Activated T-helper 9 cell treated with anti-CD3 and anti-CD28 coated beads, Interleukin-2, amount 50 U/mL, for 16 hours (primary cell): ENCODE results near the gene TMEFF1.
"Not testable (repeated sequence)": the region's sequence is repeated elsewhere in the genome, so short reads cannot be mapped to it uniquely, and the experiment has no call there.

Source experiments
- DNase-seq: peaks from one replicate; pipeline ENCODE4 v3.0.0-alpha.2; 2020; ENCODE audit warnings: low read depth

Gene TMEFF1, protein sequence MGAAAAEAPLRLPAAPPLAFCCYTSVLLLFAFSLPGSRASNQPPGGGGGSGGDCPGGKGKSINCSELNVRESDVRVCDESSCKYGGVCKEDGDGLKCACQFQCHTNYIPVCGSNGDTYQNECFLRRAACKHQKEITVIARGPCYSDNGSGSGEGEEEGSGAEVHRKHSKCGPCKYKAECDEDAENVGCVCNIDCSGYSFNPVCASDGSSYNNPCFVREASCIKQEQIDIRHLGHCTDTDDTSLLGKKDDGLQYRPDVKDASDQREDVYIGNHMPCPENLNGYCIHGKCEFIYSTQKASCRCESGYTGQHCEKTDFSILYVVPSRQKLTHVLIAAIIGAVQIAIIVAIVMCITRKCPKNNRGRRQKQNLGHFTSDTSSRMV

DNA sequence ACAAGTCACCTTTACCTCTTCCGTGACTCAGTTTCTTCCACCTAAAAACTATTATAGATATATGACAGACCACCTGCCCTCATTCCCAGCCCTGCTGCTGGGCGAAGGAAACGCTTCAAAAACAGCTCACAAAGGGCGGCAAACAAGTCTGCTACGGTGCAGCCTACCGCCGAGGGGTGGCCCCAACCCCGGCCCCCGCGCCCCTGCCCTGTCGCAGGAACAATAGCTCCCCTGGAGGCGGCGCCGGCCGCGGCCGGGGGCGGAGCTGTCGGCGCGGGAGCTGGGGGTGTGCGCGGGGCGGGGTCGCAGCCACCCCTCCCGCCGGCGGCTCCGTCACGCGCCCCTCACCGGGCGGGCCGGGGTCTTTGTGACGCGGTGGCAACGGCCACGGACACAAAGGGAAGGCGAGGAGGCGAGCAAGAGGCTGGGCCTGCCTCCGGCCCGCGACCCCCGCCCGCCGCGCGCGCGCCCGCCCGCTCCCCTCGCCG is at the start of gene TMEFF1:
TSS of gene TMEFF1 (plus strand) at position 362 of the 488 bp plus-strand sequence. CDS start 396 bp downstream, outside the sequence.
- DNase-seq = peak; percentile 19

GRCh38 chr9:100425758-100426157 is 47.2 kb upstream of the TMEFF1 start:
- no peak for DNase-seq

GRCh38 chr9:100426189-100426529 is 46.8 kb upstream of the TMEFF1 start:
- DNase-seq = no peak

DNA sequence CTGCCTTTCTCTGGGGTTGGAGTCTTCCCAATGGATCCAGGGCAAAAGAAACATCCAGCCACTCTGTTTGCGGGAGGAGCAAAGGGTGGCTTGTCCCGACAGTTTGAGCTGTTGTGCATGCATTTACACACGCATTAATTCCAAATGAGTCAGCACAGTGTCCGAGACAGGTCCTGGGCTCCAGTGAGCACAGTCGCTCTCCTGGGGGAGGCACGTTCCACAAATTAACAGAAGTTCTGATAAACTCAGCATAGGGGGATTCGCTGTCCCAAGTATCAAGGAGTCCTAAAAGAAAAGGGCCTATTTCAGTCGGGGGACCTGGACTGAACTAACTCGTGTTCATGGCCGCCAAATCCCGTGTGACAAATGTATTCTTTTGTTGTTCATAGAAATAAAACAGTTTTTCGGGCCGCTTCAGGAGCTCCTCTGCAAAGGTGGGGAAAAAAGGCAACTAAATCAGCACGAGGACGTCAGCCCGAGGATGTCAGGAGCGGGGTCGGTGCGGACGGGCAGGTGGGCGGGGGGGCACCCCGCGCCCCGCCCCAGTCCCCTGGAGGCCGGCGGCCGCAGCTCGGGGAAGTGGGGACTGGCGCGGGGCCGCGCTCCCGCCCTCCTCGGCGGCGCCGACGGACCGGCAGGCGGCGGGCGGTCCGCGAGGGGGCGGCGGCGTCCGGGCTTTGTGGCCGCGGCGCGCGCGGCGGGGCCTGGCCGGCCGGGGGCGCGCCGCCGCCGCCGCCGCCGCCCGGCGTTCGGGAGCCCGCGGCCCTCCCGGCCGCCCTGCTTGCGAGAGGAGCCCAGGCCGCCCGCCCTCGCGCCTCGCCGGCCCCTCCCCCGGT is 46.2 kb upstream of the TMEFF1 start, which contains the start of gene MSANTD3:
TSS of gene MSANTD3 (plus strand) at position 614 of the 836 bp plus-strand sequence. CDS start 14,796 bp downstream, outside the sequence.
- DNase-seq = peak; percentile 44

GRCh38 chr9:100427366-100428263 is 45.3 kb upstream of the TMEFF1 start:
- DNase-seq = peak; percentile 5

GRCh38 chr9:100428871-100429654 is 43.9 kb upstream of the TMEFF1 start:
- no peak for DNase-seq

DNA sequence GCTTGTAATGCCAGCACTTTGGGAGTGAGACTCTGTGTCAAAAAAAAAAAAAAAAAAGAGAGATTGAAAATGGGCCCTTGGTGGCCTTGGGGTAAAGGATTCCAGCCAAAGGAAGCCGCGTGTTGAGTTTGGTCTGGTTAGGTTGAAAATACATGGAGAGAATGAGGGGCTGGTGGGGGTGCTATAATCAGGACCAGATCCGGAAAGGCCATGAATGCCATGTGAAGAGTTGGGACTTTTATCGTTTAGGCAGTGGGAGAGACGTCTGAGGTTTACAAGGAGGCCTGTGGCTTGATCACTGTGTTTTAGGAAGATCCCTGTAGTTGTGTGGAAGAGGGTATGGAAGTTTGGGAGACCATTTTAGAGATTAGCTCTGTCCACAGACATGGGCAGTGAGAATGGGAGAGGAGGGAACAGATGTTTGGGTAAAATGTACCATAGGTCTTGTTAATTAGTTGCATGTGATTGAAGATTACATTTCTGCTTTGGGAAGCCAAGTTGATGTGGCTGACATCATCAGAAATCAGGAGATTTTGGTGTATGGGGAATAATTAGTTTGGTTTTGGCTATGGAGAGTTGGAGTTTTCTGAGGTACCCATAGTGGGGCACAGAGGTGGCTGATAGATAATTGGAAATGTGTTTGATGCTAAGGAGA is 42.5 kb upstream of the TMEFF1 start:
- no peak for DNase-seq

DNA sequence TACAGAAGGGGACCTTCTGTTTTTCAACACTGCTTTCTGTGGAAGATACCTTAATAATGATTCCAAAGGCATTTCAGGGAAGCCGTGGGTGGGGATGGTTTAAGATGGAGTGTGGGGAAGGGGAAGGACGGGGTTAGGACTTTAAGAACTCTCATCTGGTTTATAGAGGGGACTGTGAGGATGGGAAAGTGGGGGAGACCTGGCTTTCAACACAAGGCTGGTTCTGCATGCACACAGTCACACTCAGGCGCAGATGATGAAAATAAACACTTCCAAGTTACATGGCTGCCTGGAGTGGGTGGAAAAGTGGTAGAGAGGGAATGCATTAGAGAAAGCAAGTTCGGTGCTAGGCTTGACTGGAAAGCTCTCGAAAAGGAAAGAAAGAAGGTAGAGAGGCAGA is 41.1 kb upstream of the TMEFF1 start:
- DNase-seq = no peak

GRCh38 chr9:100432736-100433135 is 40.2 kb upstream of the TMEFF1 start:
- no peak for DNase-seq

- DNase-seq = no peak
Measured at GRCh38 chr9:100436571-100436970, 36.4 kb upstream of the TMEFF1 start.

DNA sequence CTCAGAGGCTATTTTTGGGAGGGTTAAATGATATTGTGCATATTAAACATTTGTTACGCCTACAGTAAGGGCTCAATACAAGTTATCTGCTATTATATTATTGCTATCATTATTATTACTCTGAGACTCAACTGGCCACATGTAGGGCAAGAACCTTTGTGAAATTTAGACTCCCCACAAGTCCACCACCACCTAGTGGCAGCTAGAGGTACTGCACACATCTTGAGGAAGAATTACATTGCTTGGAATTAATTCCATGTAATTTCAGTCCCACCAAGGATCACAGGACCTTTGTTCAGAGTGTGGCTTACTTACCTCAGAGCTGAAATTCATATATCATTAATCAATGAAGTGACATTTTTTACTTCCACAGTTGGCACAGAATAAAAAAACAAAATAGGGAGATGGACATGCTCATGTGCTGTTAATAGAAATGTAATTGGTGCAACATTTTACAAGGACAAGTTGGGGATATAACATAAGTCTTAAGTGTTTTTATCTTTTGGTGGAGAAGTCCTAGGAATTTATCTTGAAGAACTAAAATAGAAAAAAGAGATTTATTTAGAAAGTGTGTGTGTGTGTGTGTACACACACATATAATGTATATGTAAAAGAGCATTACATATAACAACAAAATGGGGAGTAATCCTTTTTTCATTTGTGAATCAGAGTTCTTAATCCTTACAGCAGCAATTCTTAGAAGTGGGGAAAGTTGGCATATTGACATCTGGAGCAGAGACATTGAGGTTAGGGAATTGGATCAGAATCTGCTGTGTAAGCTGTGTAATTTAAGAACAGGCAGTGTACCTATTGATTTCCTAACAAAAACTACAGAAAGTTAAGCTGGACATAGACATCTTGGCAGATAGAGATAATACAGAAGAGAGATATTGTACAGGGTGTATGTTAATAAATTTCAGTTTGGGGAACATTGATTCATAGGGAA is 34.8 kb upstream of the TMEFF1 start:
- peak; percentile 44 for DNase-seq

DNA sequence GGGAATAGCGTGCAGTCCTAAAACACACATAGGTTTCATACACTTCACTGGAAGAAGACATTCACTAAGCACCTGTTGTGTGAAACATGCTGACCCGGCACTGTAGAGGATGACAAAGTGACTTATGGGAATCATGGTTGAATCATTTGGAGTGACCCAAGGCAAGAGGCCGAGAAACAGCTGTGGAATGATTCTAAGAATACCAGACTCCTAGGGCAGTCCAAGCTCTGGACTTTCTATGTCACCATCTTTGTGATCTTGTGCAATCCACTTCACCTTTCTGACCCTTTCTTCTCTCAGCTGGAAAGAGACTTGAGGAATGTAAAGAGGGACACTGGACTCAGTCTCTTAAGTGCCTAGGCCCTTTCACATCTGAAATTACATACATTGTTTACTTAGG is 32.9 kb upstream of the TMEFF1 start:
- DNase-seq = no peak

DNA sequence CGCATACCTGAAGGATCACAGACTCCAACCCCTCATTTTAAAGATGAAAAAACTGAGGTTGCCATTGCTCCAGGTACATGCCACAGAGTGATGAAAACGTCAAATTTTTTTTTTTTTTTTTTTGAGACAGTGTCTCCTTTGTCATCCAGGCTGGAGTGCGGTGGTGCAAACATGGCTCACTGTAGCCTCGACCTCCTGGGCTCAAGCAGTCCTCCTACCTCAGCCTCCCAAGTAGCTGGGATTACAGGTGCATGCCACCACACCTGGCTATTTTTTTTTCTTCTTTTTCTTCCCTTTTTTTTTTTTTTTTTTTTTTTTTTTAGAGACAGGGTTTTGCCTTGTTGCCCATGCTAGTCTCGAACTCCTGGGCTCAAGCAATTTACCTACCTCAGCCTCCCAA is 32.5 kb upstream of the TMEFF1 start:
- not testable (repeated sequence) for DNase-seq

DNA sequence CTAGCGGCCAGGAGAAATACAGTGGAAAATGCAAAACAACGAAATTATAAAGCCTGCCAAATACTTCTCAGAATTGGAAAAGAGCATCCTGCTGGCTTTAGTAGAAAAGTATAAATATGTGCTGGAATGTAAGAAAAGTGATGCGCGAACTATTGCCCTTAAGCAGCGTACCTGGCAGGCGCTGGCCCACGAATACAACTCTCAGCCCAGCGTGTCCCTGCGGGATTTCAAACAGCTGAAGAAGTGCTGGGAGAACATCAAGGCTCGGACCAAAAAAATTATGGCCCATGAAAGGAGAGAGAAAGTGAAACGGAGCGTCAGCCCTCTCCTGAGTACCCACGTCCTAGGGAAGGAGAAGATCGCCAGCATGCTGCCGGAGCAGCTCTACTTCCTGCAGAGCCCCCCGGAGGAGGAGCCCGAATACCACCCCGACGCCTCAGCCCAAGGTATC is 31.0 kb upstream of the TMEFF1 start:
- no peak for DNase-seq

- no peak for DNase-seq
Measured at GRCh38 chr9:100443781-100444768, 28.9 kb upstream of the TMEFF1 start.

- no peak for DNase-seq
Measured at GRCh38 chr9:100445161-100445902, 27.6 kb upstream of the TMEFF1 start.

DNA sequence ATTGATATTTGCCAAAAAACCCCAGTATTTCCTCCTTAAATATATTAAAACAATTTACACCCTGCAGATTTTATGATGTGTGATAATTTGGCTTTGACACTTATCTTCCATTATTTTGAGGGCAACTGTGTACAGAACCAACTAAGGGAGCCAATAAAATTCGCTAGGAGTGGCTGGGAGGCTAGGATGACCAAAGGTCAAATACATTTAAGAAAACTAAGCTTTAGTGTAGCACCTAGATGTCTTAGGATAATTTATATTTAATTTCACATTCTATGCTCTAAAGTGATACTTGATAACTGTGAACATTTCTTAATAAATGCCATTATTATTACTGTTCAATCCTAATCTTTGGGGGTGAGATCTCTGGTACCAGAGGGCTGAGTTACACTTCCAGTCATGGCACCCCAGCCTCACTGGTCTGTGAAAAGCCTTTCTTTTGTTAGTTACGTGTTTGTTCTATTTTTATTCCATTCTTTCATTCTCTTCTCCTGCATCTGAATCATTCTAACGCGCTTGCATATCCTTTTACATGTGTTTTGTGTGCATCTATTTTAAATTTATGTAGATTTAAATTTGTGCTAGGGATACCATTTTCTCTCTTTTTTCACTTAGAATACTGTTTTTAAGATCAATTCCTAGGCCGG is 26.9 kb upstream of the TMEFF1 start:
- no peak for DNase-seq
